ENCODE data around the gene RANBP3.
"Not testable (repeated sequence)": the region's sequence is repeated elsewhere in the genome, so short reads cannot be mapped to it uniquely, and the experiment has no call there.

The RANBP3 gene

GRCh38 chr19:5966941-5967340, 11.0 kb downstream of the RANBP3 start:
- H3K4me3 ChIP-seq (ENCODE audit: insufficient read depth, low read depth, low read length) = no peak overlapping the region
- H3K9me3 ChIP-seq (ENCODE audit: control insufficient read depth, low read length) = no peaks in the 10 kb centered on the region
- WGBS, 2 experiments = 93 to 95% methylated on average over 9 of the region's 9 CpGs
- H3K36me3 ChIP-seq (ENCODE audit: control insufficient read depth, insufficient read depth, low read length) = no peaks in the 10 kb centered on the region
- no peaks in the 10 kb centered on the region for H3K27me3 ChIP-seq (ENCODE audit: control insufficient read depth, insufficient read depth, low read length, poor library complexity, severe bottlenecking)
- no peak overlapping the region for H3K27ac ChIP-seq (ENCODE audit: insufficient read depth, low read depth, low read length, poor library complexity, severe bottlenecking)
- H3K4me1 ChIP-seq (ENCODE audit: control insufficient read depth, insufficient read depth, low read length) = peaks cover 15% of the 10 kb centered on the region

- no peak overlapping the region for H3K27ac ChIP-seq (ENCODE audit: insufficient read depth, low read depth, low read length, poor library complexity, severe bottlenecking)
- WGBS, 2 experiments = 85 to 86% methylated on average over 8 of the region's 8 CpGs
Observed at GRCh38 chr19:5966215-5966614, 11.7 kb downstream of the RANBP3 start.

DNA sequence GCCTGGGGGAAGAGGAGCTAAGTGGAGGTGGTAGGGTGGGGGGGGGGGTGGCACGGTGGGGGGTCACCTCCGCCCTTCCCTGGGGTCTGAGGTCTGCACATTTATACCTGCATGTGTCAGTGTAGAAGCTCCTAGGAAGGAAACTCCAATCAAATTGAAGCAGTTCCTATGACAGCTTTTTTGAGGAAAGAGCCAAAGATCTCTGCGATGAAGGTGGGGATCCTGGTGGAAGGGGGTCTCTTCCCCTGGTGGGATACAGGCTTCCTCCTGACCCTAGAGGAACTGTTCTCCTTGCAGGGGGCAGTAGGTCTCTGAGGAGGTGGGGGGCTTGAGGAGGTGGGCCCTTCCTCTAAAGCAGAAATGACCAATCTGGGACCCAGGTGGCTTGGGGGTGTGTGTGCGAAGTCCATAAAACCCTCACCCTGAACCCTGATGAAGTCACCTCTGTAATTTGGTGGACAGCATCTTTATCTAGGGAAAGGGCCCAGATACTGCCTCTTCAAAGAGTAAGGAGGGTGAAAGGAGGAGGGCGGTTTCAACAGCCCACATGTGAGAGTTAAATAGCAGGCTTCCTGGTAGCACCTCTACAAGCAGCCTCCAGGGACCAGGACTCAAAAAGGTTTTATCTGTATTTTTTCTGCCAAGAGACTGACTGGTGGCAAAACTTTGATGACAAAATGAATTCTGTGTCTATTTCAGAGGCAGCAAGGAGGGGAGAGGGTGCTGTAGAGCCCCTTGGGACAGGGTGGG, 12.9 kb downstream of the RANBP3 start:
- Histone ChIP-seq H3K9me3 (ENCODE audit: control insufficient read depth, low read length) (no peaks in the 10 kb centered on the region), H3K4me1 (ENCODE audit: control insufficient read depth, insufficient read depth, low read length) (peaks cover 15% of the 10 kb centered on the region), H3K27ac (ENCODE audit: insufficient read depth, low read depth, low read length, poor library complexity, severe bottlenecking) (no peak overlapping the region), H3K27me3 (ENCODE audit: control insufficient read depth, insufficient read depth, low read length, poor library complexity, severe bottlenecking) (no peaks in the 10 kb centered on the region), H3K36me3 (ENCODE audit: control insufficient read depth, insufficient read depth, low read length) (no peaks in the 10 kb centered on the region), H3K4me3 (ENCODE audit: insufficient read depth, low read depth, low read length) (no peak overlapping the region)
- 96 to 98% methylated on average over 4 to 5 of the region's 5 CpGs for WGBS, 2 experiments

More at GRCh38 chr19:5966215-5966614, 11.7 kb downstream of the RANBP3 start:
- Histone ChIP-seq H3K27me3 (ENCODE audit: control insufficient read depth, insufficient read depth, low read length, poor library complexity, severe bottlenecking) (no peaks in the 10 kb centered on the region), H3K4me1 (ENCODE audit: control insufficient read depth, insufficient read depth, low read length) (peaks cover 15% of the 10 kb centered on the region), H3K9me3 (ENCODE audit: control insufficient read depth, low read length) (no peaks in the 10 kb centered on the region), H3K4me3 (ENCODE audit: insufficient read depth, low read depth, low read length) (no peak overlapping the region), H3K36me3 (ENCODE audit: control insufficient read depth, insufficient read depth, low read length) (no peaks in the 10 kb centered on the region)

- Histone ChIP-seq H3K27me3 (ENCODE audit: control insufficient read depth, insufficient read depth, low read length, poor library complexity, severe bottlenecking) (no peaks in the 10 kb centered on the region), H3K4me3 (ENCODE audit: insufficient read depth, low read depth, low read length) (no peak overlapping the region), H3K4me1 (ENCODE audit: control insufficient read depth, insufficient read depth, low read length) (peaks cover 15% of the 10 kb centered on the region), H3K27ac (ENCODE audit: insufficient read depth, low read depth, low read length, poor library complexity, severe bottlenecking) (no peak overlapping the region), H3K9me3 (ENCODE audit: control insufficient read depth, low read length) (no peaks in the 10 kb centered on the region), H3K36me3 (ENCODE audit: control insufficient read depth, insufficient read depth, low read length) (no peaks in the 10 kb centered on the region)
- WGBS, 2 experiments = 93 to 96% methylated on average over 7 of the region's 7 CpGs
Observed at GRCh38 chr19:5963855-5964254, 14.1 kb downstream of the RANBP3 start.

DNA sequence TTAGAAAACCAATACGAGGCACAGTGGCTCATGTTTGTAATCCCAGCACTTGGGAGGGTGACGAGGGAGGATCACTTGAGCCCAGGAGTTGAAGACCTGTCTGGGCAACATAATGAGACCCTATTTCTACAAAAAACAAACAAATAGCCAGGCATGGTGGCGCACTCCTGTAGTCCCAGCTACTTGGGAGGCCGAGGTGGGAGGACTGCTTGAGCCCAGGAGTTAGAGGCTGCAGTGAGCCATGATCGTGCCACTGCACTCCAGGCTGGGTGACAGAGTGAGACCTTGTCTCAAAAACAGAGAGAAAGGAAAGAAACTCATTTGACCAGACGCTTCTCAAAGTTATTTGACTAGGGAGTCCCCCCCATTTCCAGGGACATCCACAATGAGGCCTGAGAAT, 14.7 kb downstream of the RANBP3 start:
- H3K27me3 ChIP-seq (ENCODE audit: control insufficient read depth, insufficient read depth, low read length, poor library complexity, severe bottlenecking); H3K36me3 ChIP-seq (ENCODE audit: control insufficient read depth, insufficient read depth, low read length); H3K9me3 ChIP-seq (ENCODE audit: control insufficient read depth, low read length); H3K4me3 ChIP-seq (ENCODE audit: insufficient read depth, low read depth, low read length); H3K27ac ChIP-seq (ENCODE audit: insufficient read depth, low read depth, low read length, poor library complexity, severe bottlenecking); H3K4me1 ChIP-seq (ENCODE audit: control insufficient read depth, insufficient read depth, low read length): not testable (repeated sequence)
- WGBS, 2 experiments = 95% methylated on average over 6 of the region's 6 CpGs

GRCh38 chr19:5961969-5962945, 15.7 kb downstream of the RANBP3 start:
- no peak overlapping the region for H3K27ac ChIP-seq (ENCODE audit: insufficient read depth, low read depth, low read length, poor library complexity, severe bottlenecking)
- WGBS, 2 experiments = 84% methylated on average over 29 of the region's 29 CpGs
- H3K4me1 ChIP-seq (ENCODE audit: control insufficient read depth, insufficient read depth, low read length) = peaks cover 7% of the 10 kb centered on the region

GRCh38 chr19:5961641-5961968, 16.3 kb downstream of the RANBP3 start:
- H3K9me3 ChIP-seq (ENCODE audit: control insufficient read depth, low read length); H3K4me1 ChIP-seq (ENCODE audit: control insufficient read depth, insufficient read depth, low read length); H3K4me3 ChIP-seq (ENCODE audit: insufficient read depth, low read depth, low read length); H3K27ac ChIP-seq (ENCODE audit: insufficient read depth, low read depth, low read length, poor library complexity, severe bottlenecking); H3K36me3 ChIP-seq (ENCODE audit: control insufficient read depth, insufficient read depth, low read length); H3K27me3 ChIP-seq (ENCODE audit: control insufficient read depth, insufficient read depth, low read length, poor library complexity, severe bottlenecking): not testable (repeated sequence)
- 78 to 91% methylated on average over 5 to 6 of the region's 6 CpGs for WGBS, 2 experiments

More at GRCh38 chr19:5961969-5962945, 15.7 kb downstream of the RANBP3 start:
- H3K4me3 ChIP-seq (ENCODE audit: insufficient read depth, low read depth, low read length) = no peak overlapping the region
- H3K9me3 ChIP-seq (ENCODE audit: control insufficient read depth, low read length) = no peaks in the 10 kb centered on the region
- H3K27me3 ChIP-seq (ENCODE audit: control insufficient read depth, insufficient read depth, low read length, poor library complexity, severe bottlenecking) = no peaks in the 10 kb centered on the region
- H3K36me3 ChIP-seq (ENCODE audit: control insufficient read depth, insufficient read depth, low read length) = no peaks in the 10 kb centered on the region

- Histone ChIP-seq H3K36me3 (ENCODE audit: control insufficient read depth, insufficient read depth, low read length) (no peaks in the 10 kb centered on the region), H3K27me3 (ENCODE audit: control insufficient read depth, insufficient read depth, low read length, poor library complexity, severe bottlenecking) (no peaks in the 10 kb centered on the region), H3K9me3 (ENCODE audit: control insufficient read depth, low read length) (no peaks in the 10 kb centered on the region), H3K27ac (ENCODE audit: insufficient read depth, low read depth, low read length, poor library complexity, severe bottlenecking) (no peak overlapping the region), H3K4me1 (ENCODE audit: control insufficient read depth, insufficient read depth, low read length) (peaks cover 9% of the 10 kb centered on the region), H3K4me3 (ENCODE audit: insufficient read depth, low read depth, low read length) (no peak overlapping the region)
- WGBS, 2 experiments = 92 to 93% methylated on average over 18 of the region's 18 CpGs
Observed at GRCh38 chr19:5960005-5961001, 17.6 kb downstream of the RANBP3 start.

DNA sequence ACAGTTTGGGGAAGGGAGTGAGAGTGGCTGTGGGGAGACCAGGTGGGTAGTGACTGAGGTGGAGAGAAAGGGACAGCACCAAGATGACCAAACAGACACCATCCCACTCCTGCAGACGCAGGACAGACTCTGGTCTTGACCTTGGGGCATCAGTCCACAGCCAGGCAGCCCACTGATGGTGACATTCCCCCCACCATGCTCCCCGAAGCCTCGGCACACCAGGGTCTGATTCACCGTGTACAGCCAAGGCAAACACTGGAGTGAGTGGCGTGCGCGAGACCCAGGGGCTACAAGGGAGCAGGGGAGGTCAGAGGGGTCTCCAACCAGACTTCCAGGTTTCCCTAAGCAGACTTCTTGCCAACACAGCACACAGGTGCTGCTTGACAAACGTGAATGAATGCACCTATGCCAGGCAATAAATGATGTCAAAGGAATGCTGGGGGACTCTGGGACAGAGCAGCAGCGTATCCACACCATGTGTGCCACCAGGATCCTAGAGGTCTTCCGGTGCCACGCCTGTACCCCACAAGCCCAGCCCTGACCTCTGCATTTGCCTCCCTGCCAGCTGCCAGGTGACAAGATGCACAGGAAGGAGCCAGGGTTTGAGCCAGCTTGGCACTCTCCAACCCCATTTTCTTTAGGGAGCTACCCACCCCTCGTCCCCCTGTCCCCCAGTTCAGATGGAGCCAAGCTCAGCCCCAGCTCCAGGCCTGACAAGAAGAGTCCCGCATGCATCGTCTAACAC, 18.5 kb downstream of the RANBP3 start:
- 92 to 96% methylated on average over 14 of the region's 14 CpGs for WGBS, 2 experiments
- H3K27ac ChIP-seq (ENCODE audit: insufficient read depth, low read depth, low read length, poor library complexity, severe bottlenecking) = no peak overlapping the region
- peaks cover 14% of the 10 kb centered on the region for H3K4me1 ChIP-seq (ENCODE audit: control insufficient read depth, insufficient read depth, low read length)

More for the DNA sequence above, 18.5 kb downstream of the RANBP3 start:
- Histone ChIP-seq H3K4me3 (ENCODE audit: insufficient read depth, low read depth, low read length) (no peak overlapping the region), H3K27me3 (ENCODE audit: control insufficient read depth, insufficient read depth, low read length, poor library complexity, severe bottlenecking) (no peaks in the 10 kb centered on the region), H3K9me3 (ENCODE audit: control insufficient read depth, low read length) (no peaks in the 10 kb centered on the region), H3K36me3 (ENCODE audit: control insufficient read depth, insufficient read depth, low read length) (no peaks in the 10 kb centered on the region)

All from ectodermal cell (in vitro differentiated cells).